ENCODE measurements around the gene AIP. TPM values are rescaled to one million over a fixed set of nuclear protein-coding genes. Genes with fewer than 3 reads are reported as not detected.

The AIP gene
- total RNA-seq, 1 experiment from 2014 or later, result 35.6 TPM

DNA sequence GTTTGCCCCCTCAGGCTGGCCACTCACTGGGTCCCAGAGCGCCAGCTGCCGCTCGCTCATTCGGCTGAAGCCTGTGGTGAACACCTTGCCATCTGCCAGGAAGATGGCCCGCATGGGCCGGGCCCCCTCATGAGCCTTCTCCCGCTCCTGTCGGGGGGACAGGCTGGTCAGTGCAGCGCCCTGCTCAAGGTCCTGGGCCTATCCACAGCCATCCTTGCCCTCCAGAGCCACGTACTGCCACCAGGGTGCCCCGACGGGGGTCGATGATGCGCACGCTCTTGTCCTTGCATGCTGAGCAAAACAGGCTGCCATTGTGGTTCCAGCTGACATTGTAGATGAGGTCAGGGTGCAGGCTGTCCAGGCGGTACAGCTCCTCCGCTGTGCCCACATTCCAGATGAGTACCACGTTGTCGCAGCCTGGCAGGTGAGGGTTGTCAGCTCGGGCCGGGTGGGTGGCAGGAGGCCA is 41.7 kb upstream of the AIP start:
- H3K4me3 Mint-ChIP-seq, result no peak overlapping the region
- Histone ChIP-seq H3K4me1 (ENCODE audit: insufficient read depth, low read length) (no peaks in the 10 kb centered on the region; the same call in 1 of the 2 replicates), H3K23me2 (ENCODE audit: insufficient read length, low read depth, low read length, poor library complexity, severe bottlenecking) (peaks cover 4% of the 10 kb centered on the region), H3T11ph (ENCODE audit: low read length) (no peak overlapping the region), H3K56ac (ENCODE audit: insufficient read length, low read depth, low read length) (no peak overlapping the region), H3K14ac (ENCODE audit: insufficient read depth, low read length) (no peak overlapping the region), H2BK120ac (ENCODE audit: low read depth, low read length, poor library complexity, severe bottlenecking) (no peak overlapping the region), H2BK5ac (ENCODE audit: insufficient read length, low read length) (no peak overlapping the region), H2BK20ac (ENCODE audit: low read depth, low read length, poor library complexity, severe bottlenecking) (no peak overlapping the region), H3K4me2 (ENCODE audit: insufficient read depth, insufficient read length, low read length) (no peak overlapping the region), H3K23ac (ENCODE audit: insufficient read length, low read depth, low read length) (no peak overlapping the region), H3K27me3 (ENCODE audit: insufficient read depth, low read length) (no peaks in the 10 kb centered on the region), H4K91ac (ENCODE audit: insufficient read length, low read depth, low read length) (no peak overlapping the region), H3K9me3 (ENCODE audit: control insufficient read depth, low read depth, low read length) (no peaks in the 10 kb centered on the region), H3K79me1 (ENCODE audit: insufficient read depth, low read depth, low read length, poor library complexity, severe bottlenecking) (no peaks in the 10 kb centered on the region), H2AFZ (ENCODE audit: low read length) (no peak overlapping the region), H3K79me2 (ENCODE audit: insufficient read depth, low read length) (no peaks in the 10 kb centered on the region), H4K8ac (replicated peaks; ENCODE audit: insufficient read length, low read depth, low read length) (no peak overlapping the region), H3K18ac (ENCODE audit: insufficient read length, low read depth, low read length) (no peak overlapping the region), H4K20me1 (ENCODE audit: control insufficient read depth, insufficient read depth, insufficient read length) (no peaks in the 10 kb centered on the region), H3K9ac (ENCODE audit: extremely low read depth, insufficient read length, low read length) (no peak overlapping the region), H4K5ac (ENCODE audit: insufficient read length, low read depth, low read length) (no peak overlapping the region), H3K4ac (ENCODE audit: low read depth, low read length) (no peak overlapping the region), H2BK12ac (ENCODE audit: insufficient read length, low read depth, low read length) (no peak overlapping the region), H2BK15ac (ENCODE audit: low read depth, low read length) (no peak overlapping the region), H2AK5ac (ENCODE audit: insufficient read length, low read length) (no peak overlapping the region), H3K27ac (ENCODE audit: insufficient read length, low read depth, low read length) (no peak overlapping the region)
- no peaks in the 10 kb centered on the region for H3K9me3 Mint-ChIP-seq
- no peak overlapping the region for H3K27ac Mint-ChIP-seq
- peaks cover 3% of the 10 kb centered on the region; the same call in 1 of the 2 replicates for H3K27me3 Mint-ChIP-seq (ENCODE audit: low read depth)
- H3K4me1 Mint-ChIP-seq, result peaks cover 4 to 16% of the 10 kb centered on the region in 2 experiments
- no CpG with 5 or more reads among the region's 21 CpGs for WGBS (ENCODE audit: extremely low coverage, insufficient read length, low lambda C conversion rate)
- peaks cover 10 to 34% (median 28%) of the 10 kb centered on the region in 3 experiments; a peak in 5 of 7 replicates for H3K36me3 Mint-ChIP-seq (ENCODE audit: insufficient read depth in 1 of 3, low read depth in 3 of 3)
- no peak for DNase-seq
- TF ChIP-seq, protein P1, sequence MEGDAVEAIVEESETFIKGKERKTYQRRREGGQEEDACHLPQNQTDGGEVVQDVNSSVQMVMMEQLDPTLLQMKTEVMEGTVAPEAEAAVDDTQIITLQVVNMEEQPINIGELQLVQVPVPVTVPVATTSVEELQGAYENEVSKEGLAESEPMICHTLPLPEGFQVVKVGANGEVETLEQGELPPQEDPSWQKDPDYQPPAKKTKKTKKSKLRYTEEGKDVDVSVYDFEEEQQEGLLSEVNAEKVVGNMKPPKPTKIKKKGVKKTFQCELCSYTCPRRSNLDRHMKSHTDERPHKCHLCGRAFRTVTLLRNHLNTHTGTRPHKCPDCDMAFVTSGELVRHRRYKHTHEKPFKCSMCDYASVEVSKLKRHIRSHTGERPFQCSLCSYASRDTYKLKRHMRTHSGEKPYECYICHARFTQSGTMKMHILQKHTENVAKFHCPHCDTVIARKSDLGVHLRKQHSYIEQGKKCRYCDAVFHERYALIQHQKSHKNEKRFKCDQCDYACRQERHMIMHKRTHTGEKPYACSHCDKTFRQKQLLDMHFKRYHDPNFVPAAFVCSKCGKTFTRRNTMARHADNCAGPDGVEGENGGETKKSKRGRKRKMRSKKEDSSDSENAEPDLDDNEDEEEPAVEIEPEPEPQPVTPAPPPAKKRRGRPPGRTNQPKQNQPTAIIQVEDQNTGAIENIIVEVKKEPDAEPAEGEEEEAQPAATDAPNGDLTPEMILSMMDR (conservative IDR thresholded peaks at IDR 0.05), result no peak

Data from H9 (cell line).